Common myeloid progenitor, CD34-positive (primary cell): ENCODE data around the gene MAZ.

ENCODE experiments used
- CTCF ChIA-PET: fragments of 350-600 bp; sonication (Branson Sonifier 250); formaldehyde crosslinking; loops from one replicate; lab custom pipeline; 2021; ENCODE audit warnings: antibody characterized with exemption; lab: Charles Lee
- POLR2A ChIA-PET: fragments of 350-600 bp; sonication (Branson Sonifier 250); formaldehyde crosslinking; loops from one replicate; lab custom pipeline; 2021; ENCODE audit warnings: antibody characterized with exemption; lab: Charles Lee
- DNase-seq, 3 donors: peaks; one replicate each; pipeline versions ENCODE4 v3.0.0 to v3.0.0-alpha.2; 2013
- H3K27ac ChIP-seq, 2 experiments: 1 replicate in 1 of 2; 2 replicates in 1 of 2; pipeline ENCODE4 v1.7.0; 2013; ENCODE audit warnings: inconsistent platforms in 2 of 2, low read length in 2 of 2, mild to moderate bottlenecking in 2 of 2, low read depth in 1 of 2, moderate library complexity in 1 of 2; ENCODE audit not compliant: severe bottlenecking in 2 of 2, insufficient read depth in 1 of 2, poor library complexity in 1 of 2
- H3K27me3 ChIP-seq, 5 experiments: replicated peaks in 2 of 5; 1 replicate in 3 of 5; 2 replicates in 2 of 5; pipeline versions ENCODE4 v1.6.1 to v1.7.0; 2013; ENCODE audit warnings: low read length in 4 of 5, mild to moderate bottlenecking in 2 of 5, moderate library complexity in 2 of 5, inconsistent platforms in 1 of 5; ENCODE audit not compliant: insufficient read depth in 5 of 5, control insufficient read depth in 4 of 5
- H3K36me3 ChIP-seq, 4 experiments: 1 replicate in 2 of 4; 2 replicates in 2 of 4; pipeline versions ENCODE4 v1.6.1 to v1.7.0; 2013; ENCODE audit warnings: low read length in 3 of 4, control low read depth in 1 of 4, mild to moderate bottlenecking in 1 of 4; ENCODE audit not compliant: control insufficient read depth in 4 of 4, insufficient read depth in 4 of 4
- H3K4me1 ChIP-seq, 4 experiments: 1 replicate in 3 of 4; 2 replicates in 1 of 4; pipeline versions ENCODE4 v1.6.1 to v1.7.1; 2013; ENCODE audit warnings: low read length in 3 of 4, mild to moderate bottlenecking in 3 of 4, control low read depth in 1 of 4, inconsistent platforms in 1 of 4, moderate library complexity in 1 of 4; ENCODE audit not compliant: control insufficient read depth in 4 of 4, insufficient read depth in 4 of 4; ENCODE audit errors: control extremely low read depth in 1 of 4
- H3K4me3 ChIP-seq, 7 experiments: 1 replicate in 4 of 7; 2 replicates in 3 of 7; pipeline versions ENCODE4 v1.5.1 to v1.7.0; 2013; ENCODE audit warnings: mild to moderate bottlenecking in 7 of 7, low read length in 6 of 7, moderate library complexity in 6 of 7, inconsistent platforms in 2 of 7, low read depth in 2 of 7, control low read depth in 1 of 7; ENCODE audit not compliant: insufficient read depth in 4 of 7, control insufficient read depth in 1 of 7; ENCODE audit errors: extremely low read depth in 1 of 7
- H3K9me3 ChIP-seq, 5 experiments: 1 replicate in 4 of 5; 2 replicates in 1 of 5; pipeline versions ENCODE4 v1.6.1 to v1.7.1; 2013; ENCODE audit warnings: low read length in 4 of 5, mild to moderate bottlenecking in 2 of 5, inconsistent platforms in 1 of 5, low read depth in 1 of 5, moderate library complexity in 1 of 5; ENCODE audit not compliant: control insufficient read depth in 4 of 5, insufficient read depth in 2 of 5; ENCODE audit errors: control extremely low read depth in 1 of 5
- WGBS: methylation state at CpG from one replicate; pipeline ENCODE4 v1.1.5; 2013; ENCODE audit not compliant: insufficient coverage; 5-methylcytosine and 5-hydroxymethylcytosine counted together

MAZ gene

GRCh38 chr16:29834079-29834478 is 27.8 kb downstream of the MAZ start:
- POLR2A ChIA-PET, result interaction anchor here (0.8 kb wide), 1 partner anchor 179 kb away, joined by 4 read pairs; no protein-coding TSS in a partner anchor

DNA sequence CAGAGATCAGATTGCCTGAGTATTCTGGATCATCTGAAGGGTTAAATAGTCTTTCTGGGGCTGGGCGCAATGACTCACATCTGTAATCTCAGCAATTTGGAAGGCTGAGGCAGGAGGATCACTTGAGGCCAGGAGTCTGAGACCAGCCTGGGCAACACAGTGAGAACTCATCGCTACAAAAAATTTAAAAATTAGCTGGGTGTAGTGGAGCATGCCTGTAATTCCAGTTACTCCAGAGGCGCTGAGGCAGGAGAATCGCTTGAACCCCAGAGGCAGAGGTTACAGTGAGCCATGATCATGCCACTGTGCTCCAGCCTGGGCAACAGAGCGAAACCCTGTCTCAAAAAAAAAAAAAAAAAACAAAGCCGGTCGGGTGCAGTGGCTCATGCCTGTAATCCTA is 29.6 kb downstream of the MAZ start:
- POLR2A ChIA-PET, result no interaction called here
- WGBS, result 97% methylated on average over 4 of the region's 7 CpGs

More at GRCh38 chr16:29834079-29834478, 27.8 kb downstream of the MAZ start:
- WGBS, result 100% methylated on average over 5 of the region's 5 CpGs
- no peaks in the 10 kb centered on the region for H3K9me3 ChIP-seq
- no peak overlapping the region for H3K4me3 ChIP-seq
- H3K36me3 ChIP-seq, result peaks cover 4 to 59% (median 18%) of the 10 kb centered on the region in 4 experiments
- H3K27me3 ChIP-seq, result no peaks in the 10 kb centered on the region
- no peaks in the 10 kb centered on the region for H3K4me1 ChIP-seq
- CTCF ChIA-PET, result interaction anchor here (0.6 to 1.7 kb wide), 3 partner anchors 14 to 132 kb away, joined by 3 to 7 read pairs (median 3); no protein-coding TSS in a partner anchor
- no peak overlapping the region for H3K27ac ChIP-seq
- no peak for DNase-seq

GRCh38 chr16:29836623-29837022 is 30.3 kb downstream of the MAZ start:
- H3K36me3 ChIP-seq, result peaks cover 4 to 66% (median 24%) of the 10 kb centered on the region in 4 experiments
- ChIA-PET CTCF (no interaction called here), POLR2A (interaction anchor here (0.6 kb wide), 1 partner anchor 22 kb away, joined by 3 read pairs; no protein-coding TSS in a partner anchor)

More for the DNA sequence above, 29.6 kb downstream of the MAZ start:
- H3K27me3 ChIP-seq, result no peaks in the 10 kb centered on the region
- peaks cover 4 to 63% (median 23%) of the 10 kb centered on the region in 4 experiments for H3K36me3 ChIP-seq
- CTCF ChIA-PET, result no interaction called here
- no peak overlapping the region for H3K27ac ChIP-seq
- no peak overlapping the region for H3K4me3 ChIP-seq
- no peaks in the 10 kb centered on the region for H3K4me1 ChIP-seq
- DNase-seq, result no peak
- no peaks in the 10 kb centered on the region for H3K9me3 ChIP-seq

DNA sequence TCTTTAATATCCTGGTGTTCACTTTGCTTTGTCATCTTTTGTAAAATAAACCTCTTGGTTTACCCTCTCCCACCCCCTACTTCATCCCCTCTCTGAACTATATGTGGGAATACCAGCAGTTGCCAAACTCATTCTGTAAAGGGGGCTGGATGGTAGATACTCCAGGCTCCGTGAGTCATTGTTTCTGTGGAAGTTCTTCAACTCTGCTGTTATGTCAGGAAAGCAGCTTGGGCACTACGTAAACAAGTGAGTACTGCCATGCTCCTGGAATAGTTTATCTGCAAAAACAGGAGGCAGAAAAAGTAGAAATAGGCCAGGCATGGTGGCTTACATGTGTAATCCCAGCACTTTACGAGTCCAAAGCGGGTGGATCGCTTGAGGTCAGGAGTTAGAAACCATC is 31.5 kb downstream of the MAZ start:
- ChIA-PET CTCF (interaction anchor here (1.2 kb wide), 1 partner anchor 10 kb away, joined by 4 read pairs; no protein-coding TSS in a partner anchor), POLR2A (no interaction called here)
- Histone ChIP-seq H3K36me3 (peaks cover 4 to 72% (median 25%) of the 10 kb centered on the region in 4 experiments), H3K4me3 (no peak overlapping the region), H3K27ac (no peak overlapping the region), H3K4me1 (no peaks in the 10 kb centered on the region), H3K9me3 (no peaks in the 10 kb centered on the region), H3K27me3 (no peaks in the 10 kb centered on the region)
- DNase-seq, result no peak
- WGBS, result 94% methylated on average over 5 of the region's 5 CpGs

More at GRCh38 chr16:29836623-29837022, 30.3 kb downstream of the MAZ start:
- DNase-seq, result no peak
- 94% methylated on average over 15 of the region's 15 CpGs for WGBS
- H3K27ac ChIP-seq, result no peak overlapping the region
- no peaks in the 10 kb centered on the region for H3K9me3 ChIP-seq
- H3K27me3 ChIP-seq, result no peaks in the 10 kb centered on the region
- H3K4me1 ChIP-seq, result no peaks in the 10 kb centered on the region
- no peak overlapping the region for H3K4me3 ChIP-seq

DNA sequence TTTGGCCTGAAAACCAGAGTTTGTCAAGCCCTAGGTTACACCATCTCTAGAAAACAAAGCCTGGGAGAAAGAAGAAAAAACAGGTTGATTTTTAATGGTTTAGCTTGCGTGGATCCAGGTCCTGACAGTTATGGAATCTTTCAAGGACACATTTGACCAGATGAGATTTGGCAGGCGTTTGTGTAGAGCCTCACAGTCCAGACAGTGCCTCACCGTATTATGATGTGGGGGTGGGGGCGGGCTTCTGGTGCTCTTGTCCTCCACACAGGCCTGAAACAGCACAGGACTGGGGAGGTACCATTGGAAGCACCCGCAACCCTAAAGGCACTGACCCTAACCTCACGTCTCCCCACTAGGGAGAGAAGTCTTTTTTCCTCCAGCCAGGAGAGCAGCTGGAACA is 33.5 kb downstream of the MAZ start:
- DNase-seq, result no peak
- no peaks in the 10 kb centered on the region for H3K27me3 ChIP-seq
- whole genome bisulfite sequencing, result 97% methylated on average over 5 of the region's 6 CpGs
- ChIA-PET CTCF (interaction anchor here (1.3 kb wide), 1 partner anchor 9 kb away, joined by 6 read pairs; no protein-coding TSS in a partner anchor), POLR2A (interaction anchor here (0.6 kb wide), 1 partner anchor 226 kb away, joined by 3 read pairs; the partner anchor contains the start of gene ALDOA)
- no peak overlapping the region for H3K4me3 ChIP-seq
- H3K36me3 ChIP-seq, result peaks cover 0 to 69% (median 19%) of the 10 kb centered on the region in 4 experiments
- H3K9me3 ChIP-seq, result no peaks in the 10 kb centered on the region
- no peaks in the 10 kb centered on the region for H3K4me1 ChIP-seq
- H3K27ac ChIP-seq, result no peak overlapping the region

GRCh38 chr16:29840240-29840639 is 33.9 kb downstream of the MAZ start:
- ChIA-PET CTCF (interaction anchor here (1.3 kb wide), 1 partner anchor 8 kb away, joined by 6 read pairs; no protein-coding TSS in a partner anchor), POLR2A (interaction anchor here (0.6 kb wide), 1 partner anchor 225 kb away, joined by 3 read pairs; the partner anchor contains the start of gene ALDOA)
- no peak overlapping the region for H3K27ac ChIP-seq
- H3K4me1 ChIP-seq, result no peaks in the 10 kb centered on the region
- DNase-seq, result no peak
- peaks cover 0 to 69% (median 21%) of the 10 kb centered on the region in 4 experiments for H3K36me3 ChIP-seq
- no peaks in the 10 kb centered on the region for H3K9me3 ChIP-seq
- H3K27me3 ChIP-seq, result no peaks in the 10 kb centered on the region
- H3K4me3 ChIP-seq, result no peak overlapping the region
- WGBS, result 96% methylated on average over 9 of the region's 10 CpGs

DNA sequence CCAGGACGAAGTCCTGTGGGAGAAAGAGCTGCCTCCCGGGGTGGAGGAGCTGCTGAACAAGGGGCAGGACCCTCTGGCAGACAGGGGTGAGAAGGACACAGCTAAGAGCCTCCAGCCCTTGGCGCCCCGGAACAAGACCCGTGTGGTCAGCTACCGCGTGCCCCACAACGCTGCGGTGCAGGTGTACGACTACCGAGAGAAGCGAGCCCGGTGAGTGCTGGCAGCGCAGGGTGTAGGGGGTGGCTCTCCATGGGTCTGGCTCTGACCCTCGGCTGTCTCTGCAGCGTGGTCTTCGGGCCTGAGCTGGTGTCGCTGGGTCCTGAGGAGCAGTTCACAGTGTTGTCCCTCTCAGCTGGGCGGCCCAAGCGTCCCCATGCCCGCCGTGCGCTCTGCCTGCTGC is 35.3 kb downstream of the MAZ start:
- WGBS, result 98% methylated on average over 23 of the region's 23 CpGs
- ChIA-PET POLR2A (no interaction called here), CTCF (interaction anchor here (1.0 kb wide), 1 partner anchor 23 kb away, joined by 3 read pairs; no protein-coding TSS in a partner anchor)
- Histone ChIP-seq H3K27me3 (no peaks in the 10 kb centered on the region), H3K4me1 (no peaks in the 10 kb centered on the region), H3K27ac (no peak overlapping the region), H3K9me3 (no peaks in the 10 kb centered on the region), H3K36me3 (peaks cover 0 to 75% (median 22%) of the 10 kb centered on the region in 4 experiments), H3K4me3 (no peak overlapping the region)
- no peak for DNase-seq
